HG02642 (cell line): ENCODE results near the gene DSG3.

Experiments
- ATAC-seq: cut with Tn5 transposase; IDR thresholded peaks from one replicate; pipeline ENCODE4 v1.9.1; 2021; ENCODE audit warnings: mild to moderate bottlenecking; ENCODE audit not compliant: unreplicated experiment, poor library complexity

The DSG3 gene

GRCh38 chr18:31512203-31512764, 64.7 kb downstream of the DSG3 start:
- ATAC-seq: no peak

GRCh38 chr18:31513189-31513935, 65.8 kb downstream of the DSG3 start:
- ATAC-seq: no peak

- ATAC-seq: no peak
Observed at GRCh38 chr18:31516437-31516836, 68.9 kb downstream of the DSG3 start.

GRCh38 chr18:31526374-31526773, 78.8 kb downstream of the DSG3 start:
- ATAC-seq: no peak
